Neural progenitor cell (in vitro differentiated cells): ENCODE results near the gene FAM110D. TPM values are rescaled to one million over a fixed set of nuclear protein-coding genes. Genes with fewer than 3 reads are reported as not detected.
A peak's percentile ranks its signal among the peaks of the same experiment; 100 is the strongest.

Experiments used
- DNase-seq: peaks from one replicate; pipeline ENCODE4 v3.0.0-alpha.2; 2016; ENCODE audit warnings: low spot score
- H2AFZ ChIP-seq: fragments of 200-600 bp; sonication (generic); replicated peaks from 2 replicates; pipeline ENCODE4 v1.6.1; 2016; ENCODE audit warnings: antibody characterized with exemption
- H3F3A ChIP-seq: fragments of 200-600 bp; sonication (generic); 2 replicates; pipeline ENCODE4 v1.6.1; 2016; ENCODE audit warnings: antibody characterized with exemption, low read depth
- H3K27ac ChIP-seq: fragments of 200-600 bp; sonication (generic); 2 replicates; pipeline ENCODE4 v1.5.1; 2016; ENCODE audit warnings: mild to moderate bottlenecking
- H3K27me3 ChIP-seq: fragments of 200-600 bp; sonication (generic); 2 replicates; pipeline ENCODE4 v1.6.1; 2016; ENCODE audit warnings: mild to moderate bottlenecking, moderate library complexity
- H3K36me3 ChIP-seq: fragments of 200-600 bp; sonication (generic); 2 replicates; pipeline ENCODE4 v1.5.1; 2016
- H3K4me1 ChIP-seq: fragments of 200-600 bp; sonication (generic); 2 replicates; pipeline ENCODE4 v1.6.1; 2016; ENCODE audit warnings: mixed run types
- H3K4me2 ChIP-seq: fragments of 200-600 bp; sonication (generic); 2 replicates; pipeline ENCODE4 v1.6.1; 2016
- H3K4me3 ChIP-seq: fragments of 200-600 bp; sonication (generic); 2 replicates; pipeline ENCODE4 v1.5.1; 2016
- H3K79me2 ChIP-seq: fragments of 200-600 bp; sonication (generic); 2 replicates; pipeline ENCODE4 v1.6.1; 2016; ENCODE audit warnings: low read depth
- H3K9ac ChIP-seq: fragments of 200-600 bp; sonication (generic); 2 replicates; pipeline ENCODE4 v1.6.1; 2016
- H3K9me3 ChIP-seq: fragments of 200-600 bp; sonication (generic); 2 replicates; pipeline ENCODE4 v1.5.1; 2016; ENCODE audit warnings: low read depth
- H4K20me1 ChIP-seq: fragments of 200-600 bp; sonication (generic); 2 replicates; pipeline ENCODE4 v1.6.1; 2016; ENCODE audit warnings: low read depth
- H3K27ac Mint-ChIP-seq: 3 replicates; pipeline ENCODE4 v1.8.0; 2021; ENCODE audit warnings: mixed read lengths
- H3K27me3 Mint-ChIP-seq: 2 replicates; pipeline ENCODE4 v1.8.0; 2022; ENCODE audit warnings: low read depth, mild to moderate bottlenecking, inconsistent platforms, moderate library complexity, mixed read lengths; ENCODE audit not compliant: insufficient read depth
- H3K36me3 Mint-ChIP-seq: 3 replicates; pipeline ENCODE4 v1.8.0; 2021; ENCODE audit warnings: mixed read lengths
- H3K4me1 Mint-ChIP-seq: 3 replicates; pipeline ENCODE4 v1.8.0; 2021; ENCODE audit warnings: mixed read lengths
- H3K4me3 Mint-ChIP-seq: 3 replicates; pipeline ENCODE4 v1.8.0; 2021; ENCODE audit warnings: mild to moderate bottlenecking, moderate library complexity, mixed read lengths
- H3K9me3 Mint-ChIP-seq: 3 replicates; pipeline ENCODE4 v1.8.0; 2020; ENCODE audit warnings: mixed read lengths
- EZH2 ChIP-seq: fragments of 200-600 bp; sonication (generic); IDR thresholded peaks from 2 replicates; pipeline ENCODE4 v1.6.1; 2017; ENCODE audit warnings: antibody characterized with exemption, mild to moderate bottlenecking, moderate library complexity
- EZH2phosphoT487 ChIP-seq: fragments of 200-600 bp; sonication (generic); IDR thresholded peaks from 2 replicates; pipeline ENCODE4 v1.6.1; 2017; ENCODE audit warnings: antibody characterized with exemption
- total RNA-seq: library from RNA; depleted of rRNA; stranded (reverse); fragments of >200 nt; gene quantifications from 2 replicates; pipeline ENCODE4 v1.2.3, GENCODE V29; 2015; ENCODE audit warnings: low replicate concordance
- TF ChIP-seq, protein P1 (sequence below): fragments of 200-600 bp; sonication (generic); IDR thresholded peaks from 2 replicates; pipeline ENCODE4 v1.5.1; 2017; ENCODE audit warnings: antibody characterized with exemption, mild to moderate bottlenecking

FAM110D gene
- total RNA-seq, 1 donor from 2014 or later, result 0.28 TPM

DNA sequence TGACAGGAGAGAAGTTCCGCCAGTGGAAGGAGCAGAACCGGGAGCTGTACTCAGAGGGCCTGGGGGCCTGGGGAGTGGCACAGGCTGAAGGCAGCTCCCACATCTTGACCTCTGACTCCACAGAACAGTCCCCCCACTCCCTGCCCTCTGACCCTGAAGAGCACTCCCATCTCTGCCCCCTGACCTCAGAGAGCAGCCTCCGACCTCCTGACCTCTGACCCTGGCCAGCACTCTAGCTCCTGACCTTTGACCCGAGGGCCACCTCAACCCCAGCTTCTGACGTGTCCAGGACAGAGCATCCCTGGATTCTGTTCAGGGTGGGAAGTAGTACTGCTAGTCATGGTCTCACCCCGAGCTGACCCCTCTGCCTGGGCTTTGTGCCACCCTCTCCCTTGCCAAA lies 30.5 kb downstream of the FAM110D start:
- Histone ChIP-seq H2AFZ (no peak overlapping the region), H3K36me3 (no peaks in the 10 kb centered on the region), H3K4me1 (peaks cover 4% of the 10 kb centered on the region), H3K9ac (no peak overlapping the region), H3F3A (no peaks in the 10 kb centered on the region), H3K4me2 (no peak overlapping the region), H4K20me1 (no peaks in the 10 kb centered on the region), H3K79me2 (no peaks in the 10 kb centered on the region), H3K9me3 (no peaks in the 10 kb centered on the region), H3K27me3 (no peaks in the 10 kb centered on the region), H3K4me3 (no peak overlapping the region), H3K27ac (no peak overlapping the region)
- H3K36me3 Mint-ChIP-seq, result no peaks in the 10 kb centered on the region
- peaks cover 11% of the 10 kb centered on the region for H3K27me3 Mint-ChIP-seq
- TF ChIP-seq EZH2 (no peak), EZH2phosphoT487 (no peak)
- TF ChIP-seq, protein P1, sequence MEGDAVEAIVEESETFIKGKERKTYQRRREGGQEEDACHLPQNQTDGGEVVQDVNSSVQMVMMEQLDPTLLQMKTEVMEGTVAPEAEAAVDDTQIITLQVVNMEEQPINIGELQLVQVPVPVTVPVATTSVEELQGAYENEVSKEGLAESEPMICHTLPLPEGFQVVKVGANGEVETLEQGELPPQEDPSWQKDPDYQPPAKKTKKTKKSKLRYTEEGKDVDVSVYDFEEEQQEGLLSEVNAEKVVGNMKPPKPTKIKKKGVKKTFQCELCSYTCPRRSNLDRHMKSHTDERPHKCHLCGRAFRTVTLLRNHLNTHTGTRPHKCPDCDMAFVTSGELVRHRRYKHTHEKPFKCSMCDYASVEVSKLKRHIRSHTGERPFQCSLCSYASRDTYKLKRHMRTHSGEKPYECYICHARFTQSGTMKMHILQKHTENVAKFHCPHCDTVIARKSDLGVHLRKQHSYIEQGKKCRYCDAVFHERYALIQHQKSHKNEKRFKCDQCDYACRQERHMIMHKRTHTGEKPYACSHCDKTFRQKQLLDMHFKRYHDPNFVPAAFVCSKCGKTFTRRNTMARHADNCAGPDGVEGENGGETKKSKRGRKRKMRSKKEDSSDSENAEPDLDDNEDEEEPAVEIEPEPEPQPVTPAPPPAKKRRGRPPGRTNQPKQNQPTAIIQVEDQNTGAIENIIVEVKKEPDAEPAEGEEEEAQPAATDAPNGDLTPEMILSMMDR, result no peak
- peaks cover 4% of the 10 kb centered on the region for H3K9me3 Mint-ChIP-seq
- H3K4me3 Mint-ChIP-seq, result no peak overlapping the region
- H3K4me1 Mint-ChIP-seq, result peaks cover 17% of the 10 kb centered on the region
- H3K27ac Mint-ChIP-seq, result peak overlapping the region; percentile 62
- DNase-seq, result no peak

DNA sequence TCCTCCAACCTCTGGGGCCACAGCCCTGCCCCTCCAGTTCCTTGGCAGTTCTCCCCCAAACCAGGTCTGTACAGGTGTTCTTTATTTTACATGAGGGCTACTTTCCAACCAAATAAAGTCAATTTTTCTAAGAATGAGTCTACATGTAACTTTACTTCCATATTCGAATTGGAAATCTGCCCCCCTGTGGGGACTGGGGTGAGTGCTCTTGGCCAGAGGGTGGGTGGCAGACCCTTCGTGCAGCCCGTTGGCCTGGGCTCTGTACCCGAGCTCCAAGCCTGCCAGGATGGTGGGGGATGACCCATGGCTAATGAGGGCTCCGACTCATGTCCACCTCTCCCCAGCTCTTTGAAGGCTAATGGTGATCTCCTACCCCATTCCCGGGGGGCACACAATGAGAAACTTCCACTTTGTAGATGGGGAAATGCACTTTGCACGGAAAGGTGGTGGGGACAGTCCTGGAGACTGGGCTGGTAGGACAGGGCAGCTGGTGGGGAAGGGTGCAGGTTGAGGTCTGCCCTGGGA lies 30.9 kb downstream of the FAM110D start:
- peaks cover 4% of the 10 kb centered on the region for H3K4me1 ChIP-seq
- no peak overlapping the region for H2AFZ ChIP-seq
- no peak overlapping the region for H3K4me3 ChIP-seq
- H4K20me1 ChIP-seq, result no peaks in the 10 kb centered on the region
- no peaks in the 10 kb centered on the region for H3K79me2 ChIP-seq
- Mint-ChIP-seq H3K27ac (peak overlapping the region; percentile 62), H3K36me3 (no peaks in the 10 kb centered on the region), H3K27me3 (peaks cover 11% of the 10 kb centered on the region), H3K4me1 (peaks cover 17% of the 10 kb centered on the region), H3K9me3 (peaks cover 4% of the 10 kb centered on the region), H3K4me3 (no peak overlapping the region)
- DNase-seq, result no peak
- no peak overlapping the region for H3K4me2 ChIP-seq
- no peaks in the 10 kb centered on the region for H3F3A ChIP-seq
- TF ChIP-seq EZH2phosphoT487 (no peak), EZH2 (no peak)
- TF ChIP-seq, protein P1, result no peak
- H3K9me3 ChIP-seq, result no peaks in the 10 kb centered on the region
- H3K36me3 ChIP-seq, result no peaks in the 10 kb centered on the region
- H3K27me3 ChIP-seq, result no peaks in the 10 kb centered on the region
- H3K27ac ChIP-seq, result no peak overlapping the region
- no peak overlapping the region for H3K9ac ChIP-seq

DNA sequence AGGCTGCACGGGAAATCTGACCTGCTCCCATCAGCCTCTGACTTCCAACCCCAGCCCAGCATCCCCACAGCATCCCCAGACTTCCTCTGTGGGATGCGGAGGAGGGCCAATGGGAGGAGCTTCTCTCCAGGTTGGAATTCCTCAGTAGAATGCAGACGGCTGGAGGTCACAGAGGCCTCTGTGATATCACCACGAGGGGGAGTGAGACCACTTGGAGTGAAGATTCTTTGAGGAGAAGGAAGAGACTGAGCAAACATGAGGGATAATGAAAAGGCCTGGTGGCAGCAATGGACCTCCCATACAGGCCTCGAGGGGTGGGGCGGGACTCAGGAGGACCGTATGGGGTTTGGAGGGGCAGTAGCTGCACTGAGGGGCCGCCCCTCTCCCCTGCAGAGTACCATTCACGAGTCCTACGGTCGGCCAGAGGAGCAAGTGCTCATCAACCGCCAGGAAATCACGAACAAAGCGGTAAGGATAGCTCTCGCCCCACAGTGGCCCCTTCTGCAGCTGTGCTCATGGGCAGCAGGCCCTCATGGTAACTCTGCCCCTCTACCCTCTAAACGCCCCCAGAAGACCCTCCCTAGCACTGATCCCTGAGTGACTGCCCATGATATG lies 31.6 kb downstream of the FAM110D start, which contains the start of gene CATSPER4:
Gene CATSPER4, plus strand, starts transcription at position 230 of the 615 bp plus-strand sequence. Its CDS starts 26 bp downstream, at position 256.
- no peak within 1 kb of the TSS for H3K27ac ChIP-seq
- no peaks in the 10 kb centered on the region for H3K79me2 ChIP-seq
- H3K4me3 ChIP-seq, result no peak within 1 kb of the TSS
- H3F3A ChIP-seq, result no peaks in the 10 kb centered on the region
- Mint-ChIP-seq H3K4me3 (no peak within 1 kb of the TSS), H3K27me3 (peaks cover 11% of the 10 kb centered on the region), H3K4me1 (peaks cover 17% of the 10 kb centered on the region), H3K36me3 (no peaks in the 10 kb centered on the region), H3K27ac (peak within 1 kb of the TSS; percentile 62), H3K9me3 (peaks cover 4% of the 10 kb centered on the region)
- H3K4me1 ChIP-seq, result peaks cover 4% of the 10 kb centered on the region
- H3K27me3 ChIP-seq, result no peaks in the 10 kb centered on the region
- no peaks in the 10 kb centered on the region for H4K20me1 ChIP-seq
- H3K9ac ChIP-seq, result no peak within 1 kb of the TSS
- H3K9me3 ChIP-seq, result no peaks in the 10 kb centered on the region
- H3K4me2 ChIP-seq, result no peak within 1 kb of the TSS
- H3K36me3 ChIP-seq, result no peaks in the 10 kb centered on the region
- TF ChIP-seq EZH2, result no peak
- no peak for TF ChIP-seq EZH2phosphoT487
- TF ChIP-seq, protein P1, result peak; percentile 63
- DNase-seq, result peak; percentile 87
- peak within 1 kb of the TSS; percentile 71 for H2AFZ ChIP-seq
